Activated naive CD8-positive, alpha-beta T cell (primary cell): Measurements from ENCODE around the gene SLC5A8.

Experiments
- H3K27ac Mint-ChIP-seq: one replicate; pipeline ENCODE4 v1.8.0; 2021; ENCODE audit warnings: mixed read lengths
- H3K27me3 Mint-ChIP-seq: one replicate; pipeline ENCODE4 v1.8.0; 2021; ENCODE audit warnings: mixed read lengths
- H3K36me3 Mint-ChIP-seq: one replicate; pipeline ENCODE4 v1.8.0; 2021; ENCODE audit warnings: mixed read lengths
- H3K4me1 Mint-ChIP-seq: one replicate; pipeline ENCODE4 v1.8.0; 2021; ENCODE audit warnings: low read depth, mixed read lengths
- H3K4me3 Mint-ChIP-seq: one replicate; pipeline ENCODE4 v1.8.0; 2021; ENCODE audit warnings: mild to moderate bottlenecking, mixed read lengths
- H3K9me3 Mint-ChIP-seq: one replicate; pipeline ENCODE4 v1.8.0; 2021; ENCODE audit warnings: low read depth, mixed read lengths

Gene SLC5A8, protein sequence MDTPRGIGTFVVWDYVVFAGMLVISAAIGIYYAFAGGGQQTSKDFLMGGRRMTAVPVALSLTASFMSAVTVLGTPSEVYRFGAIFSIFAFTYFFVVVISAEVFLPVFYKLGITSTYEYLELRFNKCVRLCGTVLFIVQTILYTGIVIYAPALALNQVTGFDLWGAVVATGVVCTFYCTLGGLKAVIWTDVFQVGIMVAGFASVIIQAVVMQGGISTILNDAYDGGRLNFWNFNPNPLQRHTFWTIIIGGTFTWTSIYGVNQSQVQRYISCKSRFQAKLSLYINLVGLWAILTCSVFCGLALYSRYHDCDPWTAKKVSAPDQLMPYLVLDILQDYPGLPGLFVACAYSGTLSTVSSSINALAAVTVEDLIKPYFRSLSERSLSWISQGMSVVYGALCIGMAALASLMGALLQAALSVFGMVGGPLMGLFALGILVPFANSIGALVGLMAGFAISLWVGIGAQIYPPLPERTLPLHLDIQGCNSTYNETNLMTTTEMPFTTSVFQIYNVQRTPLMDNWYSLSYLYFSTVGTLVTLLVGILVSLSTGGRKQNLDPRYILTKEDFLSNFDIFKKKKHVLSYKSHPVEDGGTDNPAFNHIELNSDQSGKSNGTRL

DNA sequence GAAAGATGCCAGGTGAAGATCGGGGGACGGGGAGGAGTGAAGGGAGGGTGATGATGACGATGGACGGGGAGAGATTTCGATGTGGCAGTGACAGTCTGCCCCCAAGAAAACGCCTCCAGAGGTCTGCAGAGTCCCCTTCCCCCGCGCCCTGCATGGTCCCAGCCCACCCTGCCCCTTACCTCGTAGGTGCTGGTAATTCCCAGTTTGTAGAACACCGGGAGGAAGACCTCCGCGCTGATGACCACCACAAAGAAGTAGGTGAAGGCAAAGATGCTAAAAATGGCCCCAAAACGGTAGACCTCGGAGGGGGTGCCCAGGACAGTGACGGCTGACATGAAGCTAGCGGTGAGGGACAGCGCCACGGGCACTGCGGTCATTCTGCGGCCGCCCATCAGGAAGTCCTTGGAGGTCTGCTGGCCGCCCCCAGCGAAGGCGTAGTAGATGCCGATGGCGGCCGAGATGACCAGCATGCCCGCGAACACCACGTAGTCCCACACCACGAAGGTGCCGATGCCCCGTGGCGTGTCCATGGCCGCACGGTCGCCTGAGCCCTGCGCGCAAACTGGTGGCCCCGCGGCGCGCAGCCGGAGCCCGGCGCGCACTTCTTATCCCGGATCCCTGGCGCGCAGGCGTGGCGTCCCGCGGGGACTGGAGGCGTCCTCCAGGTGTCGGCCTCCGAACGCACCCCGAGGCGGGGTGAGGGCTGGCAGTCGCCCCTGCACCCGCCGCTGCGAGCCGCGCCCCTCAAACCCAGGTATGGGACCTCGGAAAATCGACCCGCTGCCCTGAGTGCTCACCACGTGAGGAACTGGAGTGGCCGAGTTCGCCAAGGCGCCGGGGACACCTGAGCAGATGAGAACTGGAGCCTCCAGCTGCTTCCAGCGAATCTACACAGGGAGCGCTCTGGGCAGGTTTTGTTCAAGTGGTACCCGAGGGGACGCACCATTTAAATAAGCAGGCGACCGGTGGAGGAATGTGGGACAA is at the start of gene SLC5A8:
Gene SLC5A8, minus strand, starts transcription at position 920 of the 984 bp plus-strand sequence. Its CDS starts 390 bp downstream, at position 530.
- no peak within 1 kb of the TSS for H3K4me3 Mint-ChIP-seq
- peaks cover 2% of the 10 kb centered on the region for H3K36me3 Mint-ChIP-seq
- H3K4me1 Mint-ChIP-seq = no peaks in the 10 kb centered on the region
- H3K27me3 Mint-ChIP-seq = peaks cover 30% of the 10 kb centered on the region
- peaks cover 4% of the 10 kb centered on the region for H3K9me3 Mint-ChIP-seq
- no peak within 1 kb of the TSS for H3K27ac Mint-ChIP-seq

DNA sequence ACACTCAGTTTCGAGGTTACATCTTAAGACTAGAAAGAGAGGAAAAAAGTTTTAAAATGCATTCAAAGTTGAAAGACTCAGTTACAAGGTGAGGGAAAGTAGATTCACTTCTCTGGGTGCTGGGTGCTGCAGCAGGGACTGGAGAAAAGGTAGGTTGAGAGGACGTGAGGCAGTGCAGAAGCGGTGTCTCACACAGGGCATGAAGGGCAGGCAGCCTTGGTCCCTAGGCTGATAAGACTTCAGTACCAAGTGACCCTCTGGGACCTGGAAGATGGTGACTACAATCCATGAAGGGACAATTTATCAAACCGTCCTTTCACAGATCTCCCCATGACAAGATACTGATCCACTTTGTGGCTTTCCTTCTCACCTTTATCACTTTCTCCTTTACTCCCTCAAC is 47.3 kb upstream of the SLC5A8 start:
- Mint-ChIP-seq H3K4me1 (no peaks in the 10 kb centered on the region), H3K27ac (no peak overlapping the region), H3K4me3 (no peak overlapping the region), H3K36me3 (no peaks in the 10 kb centered on the region), H3K27me3 (peaks cover 8% of the 10 kb centered on the region), H3K9me3 (no peaks in the 10 kb centered on the region)

GRCh38 chr12:101256266-101256665 is 46.2 kb upstream of the SLC5A8 start:
- Mint-ChIP-seq H3K9me3 (no peaks in the 10 kb centered on the region), H3K27me3 (peaks cover 8% of the 10 kb centered on the region), H3K4me3 (no peak overlapping the region), H3K4me1 (no peaks in the 10 kb centered on the region), H3K27ac (no peak overlapping the region), H3K36me3 (no peaks in the 10 kb centered on the region)

- Mint-ChIP-seq H3K27ac (no peak overlapping the region), H3K4me3 (no peak overlapping the region), H3K4me1 (no peaks in the 10 kb centered on the region), H3K36me3 (peaks cover under 1% of the 10 kb centered on the region), H3K27me3 (peaks cover 3% of the 10 kb centered on the region), H3K9me3 (no peaks in the 10 kb centered on the region)
Observed at GRCh38 chr12:101243616-101244015, 33.6 kb upstream of the SLC5A8 start.

GRCh38 chr12:101243074-101243473 is 33.0 kb upstream of the SLC5A8 start:
- Mint-ChIP-seq H3K27me3 (peaks cover 8% of the 10 kb centered on the region), H3K9me3 (no peaks in the 10 kb centered on the region), H3K4me1 (no peaks in the 10 kb centered on the region), H3K4me3 (no peak overlapping the region), H3K27ac (no peak overlapping the region), H3K36me3 (peaks cover 2% of the 10 kb centered on the region)

- H3K36me3 Mint-ChIP-seq = peaks cover 2% of the 10 kb centered on the region
- no peaks in the 10 kb centered on the region for H3K4me1 Mint-ChIP-seq
- no peak overlapping the region for H3K4me3 Mint-ChIP-seq
- H3K27me3 Mint-ChIP-seq = peaks cover 11% of the 10 kb centered on the region
- H3K27ac Mint-ChIP-seq = no peak overlapping the region
- H3K9me3 Mint-ChIP-seq = no peaks in the 10 kb centered on the region
Observed at GRCh38 chr12:101238800-101239329, 28.8 kb upstream of the SLC5A8 start.

DNA sequence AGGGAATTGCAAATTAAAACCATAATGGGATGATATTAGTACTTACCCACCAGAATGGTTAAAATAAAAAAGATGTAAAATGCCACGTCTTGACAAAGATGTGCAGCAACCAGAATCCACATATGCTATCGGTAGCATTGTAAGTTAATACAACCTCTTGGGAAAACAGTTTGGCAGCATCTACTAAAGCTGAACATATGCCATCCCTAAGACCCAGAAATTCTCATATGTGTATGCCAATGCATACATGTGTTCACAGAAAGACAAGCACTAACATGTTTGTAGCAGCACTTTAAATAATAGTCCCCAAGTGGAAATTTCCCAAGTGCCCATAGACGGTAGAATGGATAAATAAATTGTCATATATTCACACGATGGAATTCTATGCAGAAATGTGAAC is 28.3 kb upstream of the SLC5A8 start:
- Mint-ChIP-seq H3K36me3 (peaks cover 2% of the 10 kb centered on the region), H3K9me3 (no peaks in the 10 kb centered on the region), H3K4me3 (no peak overlapping the region), H3K27ac (no peak overlapping the region), H3K4me1 (no peaks in the 10 kb centered on the region), H3K27me3 (peaks cover 11% of the 10 kb centered on the region)

- H3K27ac Mint-ChIP-seq = no peak overlapping the region
- H3K4me1 Mint-ChIP-seq = no peaks in the 10 kb centered on the region
- H3K36me3 Mint-ChIP-seq = peaks cover 2% of the 10 kb centered on the region
- peaks cover 15% of the 10 kb centered on the region for H3K27me3 Mint-ChIP-seq
- H3K9me3 Mint-ChIP-seq = no peaks in the 10 kb centered on the region
- no peak overlapping the region for H3K4me3 Mint-ChIP-seq
Observed at GRCh38 chr12:101235686-101236085, 25.6 kb upstream of the SLC5A8 start.

DNA sequence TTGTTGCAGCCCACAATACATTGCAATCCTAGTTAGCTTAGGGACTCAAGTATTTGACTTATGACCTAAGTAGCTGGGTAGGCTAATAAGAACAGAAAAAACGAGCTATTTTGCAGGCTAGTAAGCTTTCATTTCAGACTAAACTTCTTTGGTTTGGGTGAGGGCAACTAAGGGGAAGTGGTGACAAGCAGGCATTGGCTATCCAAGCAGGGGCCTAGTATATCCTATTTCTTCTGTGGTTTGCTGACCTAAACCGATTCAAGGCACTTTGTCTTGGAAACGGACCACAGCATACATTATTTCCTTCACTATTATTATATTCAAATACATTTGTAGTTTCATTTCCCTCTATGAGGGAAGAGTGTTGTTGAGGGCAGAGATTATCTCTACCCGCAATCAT is 21.6 kb upstream of the SLC5A8 start:
- Mint-ChIP-seq H3K4me3 (no peak overlapping the region), H3K4me1 (no peaks in the 10 kb centered on the region), H3K27ac (no peak overlapping the region)

GRCh38 chr12:101230547-101230946 is 20.5 kb upstream of the SLC5A8 start:
- Mint-ChIP-seq H3K27me3 (peaks cover 14% of the 10 kb centered on the region), H3K36me3 (no peaks in the 10 kb centered on the region), H3K4me1 (no peaks in the 10 kb centered on the region), H3K27ac (no peak overlapping the region), H3K4me3 (no peak overlapping the region), H3K9me3 (no peaks in the 10 kb centered on the region)

More for the DNA sequence above, 21.6 kb upstream of the SLC5A8 start:
- no peaks in the 10 kb centered on the region for H3K9me3 Mint-ChIP-seq
- no peaks in the 10 kb centered on the region for H3K36me3 Mint-ChIP-seq
- H3K27me3 Mint-ChIP-seq = peaks cover 10% of the 10 kb centered on the region

DNA sequence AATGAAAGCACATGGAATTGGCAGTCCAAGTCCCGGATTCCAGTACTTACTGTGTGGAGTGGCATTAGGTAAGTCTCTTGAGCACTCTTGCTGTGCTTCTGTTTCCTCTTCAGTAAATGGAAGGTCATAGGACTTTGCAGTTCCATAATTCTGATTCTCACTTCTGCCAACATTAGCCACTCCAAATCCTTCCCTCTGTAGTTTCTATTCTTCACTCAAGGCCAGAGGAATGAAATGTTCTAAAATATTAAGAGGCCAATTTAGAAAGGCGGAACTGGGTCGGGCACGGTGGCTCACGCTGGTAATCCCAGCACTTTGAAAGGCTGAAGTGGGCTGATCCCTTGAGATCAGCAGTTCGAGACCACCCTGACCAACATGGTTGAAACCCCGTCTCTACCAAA is 19.8 kb upstream of the SLC5A8 start:
- Mint-ChIP-seq H3K9me3 (no peaks in the 10 kb centered on the region), H3K27me3 (peaks cover 14% of the 10 kb centered on the region), H3K36me3 (no peaks in the 10 kb centered on the region), H3K4me3 (no peak overlapping the region), H3K27ac (no peak overlapping the region), H3K4me1 (no peaks in the 10 kb centered on the region)

GRCh38 chr12:101221301-101221700 is 11.3 kb upstream of the SLC5A8 start:
- Mint-ChIP-seq H3K27ac (no peak overlapping the region), H3K27me3 (peaks cover 5% of the 10 kb centered on the region), H3K9me3 (peaks cover 4% of the 10 kb centered on the region), H3K36me3 (no peaks in the 10 kb centered on the region), H3K4me3 (no peak overlapping the region), H3K4me1 (no peaks in the 10 kb centered on the region)

- no peak overlapping the region for H3K27ac Mint-ChIP-seq
- peaks cover 12% of the 10 kb centered on the region for H3K9me3 Mint-ChIP-seq
- H3K36me3 Mint-ChIP-seq = peaks cover 2% of the 10 kb centered on the region
- peaks cover 12% of the 10 kb centered on the region for H3K27me3 Mint-ChIP-seq
- H3K4me3 Mint-ChIP-seq = no peak overlapping the region
- H3K4me1 Mint-ChIP-seq = no peaks in the 10 kb centered on the region
Observed at GRCh38 chr12:101216810-101217209, 6.8 kb upstream of the SLC5A8 start.

GRCh38 chr12:101207086-101207780 is 2.8 kb downstream of the SLC5A8 start:
- Mint-ChIP-seq H3K27ac (no peak overlapping the region), H3K36me3 (no peaks in the 10 kb centered on the region), H3K9me3 (no peaks in the 10 kb centered on the region), H3K27me3 (peaks cover 21% of the 10 kb centered on the region), H3K4me3 (no peak overlapping the region), H3K4me1 (no peaks in the 10 kb centered on the region)
